Measurements from ENCODE around the gene HEMGN.

DNA sequence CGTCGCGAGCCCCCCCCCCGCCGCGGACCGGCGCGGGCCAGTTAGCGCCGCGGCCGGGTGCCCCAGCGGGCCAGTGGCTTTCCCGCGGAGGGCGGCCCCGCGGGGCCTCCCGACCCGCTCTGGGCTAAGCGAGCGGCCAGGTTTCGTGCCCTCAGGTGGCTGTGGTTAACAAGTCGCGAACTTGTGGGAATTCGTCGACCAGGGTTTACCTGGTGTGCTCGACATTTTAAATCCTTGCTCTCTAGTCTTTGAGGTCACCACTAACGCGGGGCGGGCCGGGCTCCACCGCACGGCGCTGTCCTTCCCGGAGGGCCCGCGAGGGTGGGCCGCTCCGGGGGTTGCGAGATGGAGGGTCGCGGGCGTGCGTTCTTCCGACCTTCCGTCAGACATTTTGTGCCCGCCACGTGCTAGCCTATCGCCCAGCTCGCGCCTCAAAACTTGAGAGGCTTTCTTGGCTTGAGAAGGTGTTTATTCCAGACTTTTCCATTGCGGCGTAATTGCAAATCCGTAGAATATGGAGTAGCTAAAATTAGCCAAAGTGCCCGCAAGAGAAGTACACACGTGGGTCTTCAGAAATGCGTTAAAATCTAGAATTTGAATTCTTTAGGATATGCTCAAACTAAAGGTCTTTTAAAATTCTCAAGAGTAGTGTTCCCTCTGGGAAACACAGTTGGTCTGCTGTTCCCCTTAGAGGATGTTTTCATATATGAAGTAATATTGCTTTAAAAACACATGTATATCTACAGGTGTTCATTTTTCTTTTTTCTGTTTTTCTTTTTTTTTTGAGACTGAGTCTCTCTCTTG lies 47.3 kb upstream of the HEMGN start:
- TF ChIP-seq EZH2 (IDR thresholded peaks at IDR 0.05; ENCODE audit: borderline replicate concordance, low read length), result no peak
- TF ChIP-seq, protein P1, sequence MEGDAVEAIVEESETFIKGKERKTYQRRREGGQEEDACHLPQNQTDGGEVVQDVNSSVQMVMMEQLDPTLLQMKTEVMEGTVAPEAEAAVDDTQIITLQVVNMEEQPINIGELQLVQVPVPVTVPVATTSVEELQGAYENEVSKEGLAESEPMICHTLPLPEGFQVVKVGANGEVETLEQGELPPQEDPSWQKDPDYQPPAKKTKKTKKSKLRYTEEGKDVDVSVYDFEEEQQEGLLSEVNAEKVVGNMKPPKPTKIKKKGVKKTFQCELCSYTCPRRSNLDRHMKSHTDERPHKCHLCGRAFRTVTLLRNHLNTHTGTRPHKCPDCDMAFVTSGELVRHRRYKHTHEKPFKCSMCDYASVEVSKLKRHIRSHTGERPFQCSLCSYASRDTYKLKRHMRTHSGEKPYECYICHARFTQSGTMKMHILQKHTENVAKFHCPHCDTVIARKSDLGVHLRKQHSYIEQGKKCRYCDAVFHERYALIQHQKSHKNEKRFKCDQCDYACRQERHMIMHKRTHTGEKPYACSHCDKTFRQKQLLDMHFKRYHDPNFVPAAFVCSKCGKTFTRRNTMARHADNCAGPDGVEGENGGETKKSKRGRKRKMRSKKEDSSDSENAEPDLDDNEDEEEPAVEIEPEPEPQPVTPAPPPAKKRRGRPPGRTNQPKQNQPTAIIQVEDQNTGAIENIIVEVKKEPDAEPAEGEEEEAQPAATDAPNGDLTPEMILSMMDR (conservative IDR thresholded peaks at IDR 0.05 in 1 of 2, IDR thresholded peaks at IDR 0.05 in 1 of 2; ENCODE audit: extremely low read depth in 1 of 2, insufficient read depth in 1 of 2, low read depth in 1 of 2, low read length in 2 of 2), result no peak

All from mammary epithelial cell (primary cell).